GM19025 (cell line): Measurements from ENCODE around the gene ARHGAP8.
"Not testable (repeated sequence)": the region's sequence is repeated elsewhere in the genome, so short reads cannot be mapped to it uniquely, and the experiment has no call there.

Experiments
- ATAC-seq: cut with Tn5 transposase; IDR thresholded peaks from one replicate; pipeline ENCODE4 v1.9.1; 2021; ENCODE audit warnings: mild to moderate bottlenecking, low read depth, moderate library complexity; ENCODE audit not compliant: unreplicated experiment

The ARHGAP8 gene

GRCh38 chr22:44895296-44896055 lies 143.1 kb downstream of the ARHGAP8 start:
- ATAC-seq: no peak

DNA sequence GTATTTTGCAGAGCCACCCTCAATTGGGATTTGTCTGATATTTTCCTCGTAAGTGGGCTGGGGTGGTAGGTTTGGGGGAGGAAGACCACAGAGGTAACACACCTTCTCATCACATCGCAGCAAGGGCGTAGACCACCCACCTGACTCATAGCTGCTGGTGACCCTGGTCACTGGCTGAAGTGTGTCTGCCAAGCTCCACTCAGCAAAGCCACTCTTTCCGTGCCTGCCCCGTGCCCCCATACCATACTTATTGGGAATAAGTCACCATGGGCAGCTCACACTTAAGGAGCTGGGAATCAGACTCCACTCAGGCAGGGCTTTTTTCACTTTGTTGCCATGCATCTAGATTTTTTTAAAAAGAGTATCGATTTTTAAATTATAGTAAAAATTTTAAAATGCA lies 145.9 kb downstream of the ARHGAP8 start:
- no peak for ATAC-seq

DNA sequence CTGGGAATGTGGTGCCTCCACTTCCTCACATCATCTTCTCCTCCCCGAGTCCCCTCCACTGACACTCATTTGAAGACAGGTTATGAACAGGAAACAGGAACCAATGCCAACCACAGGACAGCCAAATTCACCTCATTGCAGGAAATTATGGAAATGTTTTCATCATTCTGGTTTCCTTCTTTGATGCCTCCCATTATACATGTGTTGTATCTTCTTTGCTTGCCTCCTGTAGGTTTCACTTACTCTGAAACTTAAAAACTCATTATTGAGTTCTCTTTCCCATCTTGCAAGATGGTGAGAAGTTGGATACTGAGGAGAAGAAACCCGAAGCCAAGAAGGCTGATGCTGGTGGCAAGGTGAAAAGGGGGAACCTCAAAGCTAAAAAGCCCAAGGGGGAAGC lies 148.9 kb downstream of the ARHGAP8 start:
- ATAC-seq: no peak

DNA sequence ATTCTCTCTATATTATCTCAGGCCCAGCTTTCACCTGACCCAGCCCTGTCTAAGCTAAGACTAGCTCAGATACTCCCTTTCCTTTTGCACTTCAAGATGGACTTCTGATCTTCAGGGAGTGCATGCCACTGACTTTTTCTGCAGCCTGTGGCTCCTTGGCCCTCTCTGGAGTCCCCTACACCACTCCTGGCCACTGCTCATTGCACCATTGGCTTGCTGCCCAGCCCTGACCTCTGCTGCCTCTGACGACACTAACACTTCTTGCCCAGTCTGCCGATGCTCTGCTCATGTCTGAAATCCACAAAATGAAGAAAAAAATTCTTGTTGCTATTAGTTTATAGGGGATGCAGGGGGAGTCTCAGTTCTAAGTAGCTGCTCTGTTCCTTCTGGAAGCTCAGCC lies 150.8 kb downstream of the ARHGAP8 start:
- ATAC-seq: not testable (repeated sequence)

DNA sequence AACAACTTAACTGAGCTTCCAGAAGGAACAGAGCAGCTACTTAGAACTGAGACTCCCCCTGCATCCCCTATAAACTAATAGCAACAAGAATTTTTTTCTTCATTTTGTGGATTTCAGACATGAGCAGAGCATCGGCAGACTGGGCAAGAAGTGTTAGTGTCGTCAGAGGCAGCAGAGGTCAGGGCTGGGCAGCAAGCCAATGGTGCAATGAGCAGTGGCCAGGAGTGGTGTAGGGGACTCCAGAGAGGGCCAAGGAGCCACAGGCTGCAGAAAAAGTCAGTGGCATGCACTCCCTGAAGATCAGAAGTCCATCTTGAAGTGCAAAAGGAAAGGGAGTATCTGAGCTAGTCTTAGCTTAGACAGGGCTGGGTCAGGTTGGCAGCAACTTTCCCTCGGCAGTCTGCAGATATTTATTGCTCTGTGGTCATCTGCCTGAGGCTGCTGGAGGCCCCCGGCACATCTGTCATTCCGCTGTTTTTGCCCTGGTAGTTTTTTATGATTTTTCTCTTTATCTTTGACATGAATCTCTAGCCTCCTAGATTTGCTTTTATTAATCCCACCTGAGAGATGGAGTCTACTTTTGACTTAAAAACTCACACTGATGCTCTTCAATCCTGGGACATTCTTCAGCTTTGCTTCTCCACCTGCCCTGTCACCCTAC lies 152.2 kb downstream of the ARHGAP8 start:
- not testable (repeated sequence) for ATAC-seq

- ATAC-seq: no peak
Observed at GRCh38 chr22:44906248-44906936, 154.0 kb downstream of the ARHGAP8 start.

DNA sequence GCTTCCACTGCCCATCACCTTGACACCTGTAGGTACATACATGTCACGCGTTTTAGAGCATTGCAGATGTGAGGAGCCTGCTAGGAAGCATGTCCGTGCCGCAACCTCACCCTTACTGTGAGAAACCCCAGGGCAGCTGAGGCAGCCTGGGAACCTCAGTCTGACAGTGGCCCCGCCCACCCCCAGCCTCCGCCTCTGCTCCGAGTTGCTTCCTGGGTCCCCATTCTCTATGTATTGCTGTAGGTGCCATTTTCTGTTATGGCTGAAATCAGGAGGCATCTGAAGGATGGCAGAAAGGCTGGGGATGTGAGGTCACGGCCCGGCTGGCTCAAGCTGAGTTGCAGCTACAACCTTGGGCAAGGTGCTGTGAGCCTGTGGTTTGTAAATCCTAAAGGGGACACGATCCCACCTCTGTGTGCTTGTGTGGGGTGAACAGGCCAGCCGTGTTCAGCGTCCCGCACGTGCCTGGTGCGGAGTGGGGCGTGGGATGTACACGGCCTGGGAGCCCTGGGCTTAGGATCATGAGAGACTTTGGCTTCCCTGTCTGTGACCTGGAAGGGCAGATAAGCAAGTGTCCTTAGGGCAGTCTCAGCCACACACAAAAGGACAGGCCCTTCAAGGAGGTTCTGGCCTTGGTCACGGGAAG lies 154.7 kb downstream of the ARHGAP8 start:
- ATAC-seq: no peak

DNA sequence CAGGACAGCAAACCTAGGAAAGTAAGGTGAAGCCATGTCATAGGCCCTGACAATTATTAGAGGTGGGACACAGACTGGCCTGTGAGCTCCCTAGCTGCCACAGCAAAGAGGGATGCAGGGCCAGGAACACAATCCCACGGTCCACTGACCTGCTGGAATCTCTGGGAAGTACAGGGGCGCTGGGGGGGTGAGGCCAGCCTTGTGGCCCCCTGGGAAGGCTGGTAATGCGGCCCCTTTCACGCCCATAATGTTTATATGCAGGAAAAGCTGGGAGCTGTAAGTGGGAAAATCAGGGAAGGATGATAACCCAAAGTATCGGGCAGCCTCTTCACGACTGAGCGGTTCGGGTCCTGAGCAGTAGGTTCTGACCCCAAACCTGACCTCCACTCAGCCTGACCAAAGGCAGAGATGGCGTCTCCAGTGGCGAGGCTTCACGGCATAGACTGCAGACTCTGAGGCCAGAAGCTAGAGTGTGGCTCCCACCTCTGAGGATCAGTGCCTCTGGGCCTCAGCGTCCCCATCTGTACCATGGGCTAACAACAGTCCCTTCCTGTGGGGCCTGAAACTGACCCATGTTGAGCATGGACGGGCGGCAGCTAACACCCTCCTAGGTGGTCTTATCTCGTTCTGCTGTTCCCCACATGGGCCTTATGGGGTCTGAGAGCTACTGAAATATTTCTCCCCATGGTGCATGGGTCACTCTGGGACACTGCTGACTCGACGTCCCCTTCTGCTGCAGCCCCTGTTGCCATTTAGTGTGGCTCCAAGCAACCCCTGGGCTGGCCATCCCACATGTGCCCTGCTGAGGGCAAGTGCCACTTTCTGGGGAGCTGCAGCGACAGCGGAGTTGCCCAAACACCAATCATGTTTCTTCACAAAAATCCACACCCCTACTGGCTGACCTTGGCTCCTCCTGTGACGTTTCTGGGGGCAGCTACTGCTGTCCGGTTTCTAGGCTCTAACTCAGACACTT lies 155.7 kb downstream of the ARHGAP8 start:
- ATAC-seq: no peak

- ATAC-seq: no peak
Observed at GRCh38 chr22:44909241-44909640, 156.9 kb downstream of the ARHGAP8 start.
